Measurements from ENCODE around the gene H2BW2. TPM values are rescaled to one million over a fixed set of nuclear protein-coding genes. Genes with fewer than 3 reads are reported as not detected.
"Not testable (repeated sequence)": the region's sequence is repeated elsewhere in the genome, so short reads cannot be mapped to it uniquely, and the experiment has no call there.

Gene H2BW2
- total RNA-seq, 1 experiment from 2014 or later: not detected

DNA sequence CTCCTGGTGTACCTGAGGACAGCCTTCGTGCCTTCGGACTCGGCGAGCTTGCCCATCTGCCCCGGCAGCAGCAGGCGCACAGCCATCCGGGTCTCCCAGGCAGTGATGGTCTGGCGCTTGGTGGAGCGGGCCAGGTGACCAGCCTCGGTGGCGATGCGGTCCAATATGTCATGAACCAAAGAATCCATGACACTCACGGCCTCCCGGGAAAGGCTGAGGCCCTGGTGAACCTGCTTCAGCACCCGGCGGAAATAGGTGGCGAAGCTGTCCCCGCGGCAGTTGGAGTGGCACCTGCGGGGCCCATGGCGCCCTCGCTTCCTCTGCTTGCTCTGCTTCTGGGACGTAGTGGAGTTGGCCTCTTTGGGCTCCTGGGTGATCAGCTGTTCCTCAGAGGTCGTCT, 26.6 kb upstream of the H2BW2 start:
- BruUV-seq (replicated peaks): no TSS peak
- ChIA-PET CTCF (no interaction called here), POLR2A (ENCODE audit: low non-redundant PET) (no interaction called here)
- no peak overlapping the region for H3K27ac ChIP-seq (ENCODE audit: low read depth, low read length, poor library complexity, severe bottlenecking)
- H3K4me3 ChIP-seq (ENCODE audit: low read depth, low read length, poor library complexity, severe bottlenecking): no peak overlapping the region
- no peak for DNase-seq (ENCODE audit: low spot score)
- TF ChIP-seq, protein P1, sequence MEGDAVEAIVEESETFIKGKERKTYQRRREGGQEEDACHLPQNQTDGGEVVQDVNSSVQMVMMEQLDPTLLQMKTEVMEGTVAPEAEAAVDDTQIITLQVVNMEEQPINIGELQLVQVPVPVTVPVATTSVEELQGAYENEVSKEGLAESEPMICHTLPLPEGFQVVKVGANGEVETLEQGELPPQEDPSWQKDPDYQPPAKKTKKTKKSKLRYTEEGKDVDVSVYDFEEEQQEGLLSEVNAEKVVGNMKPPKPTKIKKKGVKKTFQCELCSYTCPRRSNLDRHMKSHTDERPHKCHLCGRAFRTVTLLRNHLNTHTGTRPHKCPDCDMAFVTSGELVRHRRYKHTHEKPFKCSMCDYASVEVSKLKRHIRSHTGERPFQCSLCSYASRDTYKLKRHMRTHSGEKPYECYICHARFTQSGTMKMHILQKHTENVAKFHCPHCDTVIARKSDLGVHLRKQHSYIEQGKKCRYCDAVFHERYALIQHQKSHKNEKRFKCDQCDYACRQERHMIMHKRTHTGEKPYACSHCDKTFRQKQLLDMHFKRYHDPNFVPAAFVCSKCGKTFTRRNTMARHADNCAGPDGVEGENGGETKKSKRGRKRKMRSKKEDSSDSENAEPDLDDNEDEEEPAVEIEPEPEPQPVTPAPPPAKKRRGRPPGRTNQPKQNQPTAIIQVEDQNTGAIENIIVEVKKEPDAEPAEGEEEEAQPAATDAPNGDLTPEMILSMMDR (conservative IDR thresholded peaks at IDR 0.05; ENCODE audit: low read depth, low read length): no peak
- no peak for TF ChIP-seq EZH2 (IDR thresholded peaks at IDR 0.05; ENCODE audit: borderline replicate concordance, low read depth, low read length, poor library complexity, severe bottlenecking)
- H3K9me3 ChIP-seq (ENCODE audit: low read depth, low read length, poor library complexity, severe bottlenecking): no peaks in the 10 kb centered on the region
- no peaks in the 10 kb centered on the region for H3K4me1 ChIP-seq (ENCODE audit: insufficient read depth, low read length, poor library complexity, severe bottlenecking)
- intact Hi-C loops (cut with micrococcal nuclease; ENCODE audit: unreplicated experiment): loop anchor here (5.0 kb wide), 1 partner anchor 166 kb away; no protein-coding TSS in a partner anchor
- no peaks in the 10 kb centered on the region for H3K27me3 ChIP-seq (replicated peaks; ENCODE audit: insufficient read depth, low read depth, low read length, poor library complexity)
- H3K36me3 ChIP-seq (ENCODE audit: insufficient read depth, low read length, poor library complexity, severe bottlenecking): no peaks in the 10 kb centered on the region

DNA sequence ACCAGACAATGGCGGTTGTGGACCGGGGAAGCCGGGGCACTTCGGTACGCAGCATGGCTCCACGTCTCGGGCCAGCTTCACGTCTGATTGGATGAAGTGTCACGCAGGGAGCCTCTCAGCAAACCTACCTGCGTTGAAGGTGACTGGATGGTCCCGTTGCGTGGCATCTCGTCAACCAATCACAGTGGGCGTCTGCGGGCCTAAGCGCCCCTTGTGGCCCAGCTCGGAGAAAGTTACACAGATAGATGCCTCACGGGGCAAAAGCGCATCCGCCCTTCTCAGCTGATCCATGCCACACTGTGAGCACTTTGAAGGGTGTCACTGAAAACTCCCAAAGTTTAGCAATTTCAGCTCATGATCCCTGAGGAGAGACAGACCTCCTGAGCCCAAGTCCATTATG, 26.1 kb upstream of the H2BW2 start, which contains the start of gene H2BW1:
Gene H2BW1, minus strand, starts transcription at position 103 of the 400 bp plus-strand sequence. CDS start 132 bp downstream, outside the sequence.
- ChIA-PET POLR2A (ENCODE audit: low non-redundant PET) (no interaction called here), CTCF (no interaction called here)
- no peaks in the 10 kb centered on the region for H3K36me3 ChIP-seq (ENCODE audit: insufficient read depth, low read length, poor library complexity, severe bottlenecking)
- no peaks in the 10 kb centered on the region for H3K27me3 ChIP-seq (replicated peaks; ENCODE audit: insufficient read depth, low read depth, low read length, poor library complexity)
- no peak for TF ChIP-seq EZH2 (IDR thresholded peaks at IDR 0.05; ENCODE audit: borderline replicate concordance, low read depth, low read length, poor library complexity, severe bottlenecking)
- TF ChIP-seq, protein P1 (conservative IDR thresholded peaks at IDR 0.05; ENCODE audit: low read depth, low read length): no peak
- no peaks in the 10 kb centered on the region for H3K4me1 ChIP-seq (ENCODE audit: insufficient read depth, low read length, poor library complexity, severe bottlenecking)
- intact Hi-C loops (cut with micrococcal nuclease; ENCODE audit: unreplicated experiment): loop anchor here (5.0 kb wide), 1 partner anchor 166 kb away; no protein-coding TSS in a partner anchor
- H3K4me3 ChIP-seq (ENCODE audit: low read depth, low read length, poor library complexity, severe bottlenecking): no peak within 1 kb of the TSS
- BruUV-seq (replicated peaks): no TSS peak
- H3K9me3 ChIP-seq (ENCODE audit: low read depth, low read length, poor library complexity, severe bottlenecking): no peaks in the 10 kb centered on the region
- H3K27ac ChIP-seq (ENCODE audit: low read depth, low read length, poor library complexity, severe bottlenecking): no peak within 1 kb of the TSS
- no peak for DNase-seq (ENCODE audit: low spot score)

DNA sequence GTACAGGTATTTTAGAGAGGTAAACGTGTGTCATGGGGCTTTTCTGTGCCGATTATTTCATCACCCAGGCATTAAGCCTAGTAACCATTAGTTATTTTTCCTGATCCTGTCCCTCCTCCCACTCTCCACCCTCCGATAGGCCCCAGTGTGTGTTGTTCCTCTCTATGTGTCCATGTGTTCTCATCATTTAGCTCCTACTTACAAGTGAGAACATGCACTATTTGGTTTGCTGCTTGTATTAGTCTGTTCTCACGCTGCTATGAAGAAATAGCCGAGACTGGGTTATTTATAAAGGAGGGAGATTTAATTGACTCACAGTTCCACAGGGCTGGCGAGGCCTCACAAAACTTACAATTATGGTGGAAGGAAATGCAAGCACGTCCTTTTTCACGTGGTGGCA, 24.2 kb upstream of the H2BW2 start:
- H3K4me1 ChIP-seq (ENCODE audit: insufficient read depth, low read length, poor library complexity, severe bottlenecking); POLR2A ChIA-PET (ENCODE audit: low non-redundant PET); H3K4me3 ChIP-seq (ENCODE audit: low read depth, low read length, poor library complexity, severe bottlenecking); H3K36me3 ChIP-seq (ENCODE audit: insufficient read depth, low read length, poor library complexity, severe bottlenecking); DNase-seq (ENCODE audit: low spot score); CTCF ChIA-PET; H3K27ac ChIP-seq (ENCODE audit: low read depth, low read length, poor library complexity, severe bottlenecking); intact Hi-C loops (cut with micrococcal nuclease; ENCODE audit: unreplicated experiment); H3K9me3 ChIP-seq (ENCODE audit: low read depth, low read length, poor library complexity, severe bottlenecking); BruUV-seq (replicated peaks); H3K27me3 ChIP-seq (replicated peaks; ENCODE audit: insufficient read depth, low read depth, low read length, poor library complexity): not testable (repeated sequence)

DNA sequence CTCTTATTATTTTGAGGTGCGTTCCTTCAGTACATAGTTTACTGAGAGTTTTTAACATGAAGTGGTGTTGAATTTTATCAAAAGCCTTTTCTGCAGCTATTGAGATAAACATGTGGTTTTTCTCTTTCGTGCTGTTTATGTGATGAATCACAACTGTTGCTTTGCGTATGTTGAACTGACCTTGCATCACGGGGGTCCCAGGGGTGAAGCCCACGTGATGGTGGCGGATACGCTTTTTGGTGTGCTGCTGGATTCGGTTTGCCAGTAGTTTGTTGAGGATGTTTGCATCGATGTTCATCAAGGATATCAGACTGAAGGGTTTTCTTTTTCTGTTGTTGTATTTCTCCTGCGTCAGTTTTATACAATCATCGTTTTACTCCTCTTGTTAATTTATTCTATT, 21.6 kb upstream of the H2BW2 start:
- TF ChIP-seq, protein P1 (conservative IDR thresholded peaks at IDR 0.05; ENCODE audit: low read depth, low read length): no peak
- no peak for TF ChIP-seq EZH2 (IDR thresholded peaks at IDR 0.05; ENCODE audit: borderline replicate concordance, low read depth, low read length, poor library complexity, severe bottlenecking)
- DNase-seq (ENCODE audit: low spot score): no peak
- Histone ChIP-seq H3K4me3 (ENCODE audit: low read depth, low read length, poor library complexity, severe bottlenecking) (no peak overlapping the region), H3K27me3 (replicated peaks; ENCODE audit: insufficient read depth, low read depth, low read length, poor library complexity) (no peaks in the 10 kb centered on the region), H3K36me3 (ENCODE audit: insufficient read depth, low read length, poor library complexity, severe bottlenecking) (no peaks in the 10 kb centered on the region), H3K4me1 (ENCODE audit: insufficient read depth, low read length, poor library complexity, severe bottlenecking) (no peaks in the 10 kb centered on the region), H3K9me3 (ENCODE audit: low read depth, low read length, poor library complexity, severe bottlenecking) (no peaks in the 10 kb centered on the region), H3K27ac (ENCODE audit: low read depth, low read length, poor library complexity, severe bottlenecking) (no peak overlapping the region)
- ChIA-PET CTCF (no interaction called here), POLR2A (ENCODE audit: low non-redundant PET) (no interaction called here)
- intact Hi-C loops (cut with micrococcal nuclease; ENCODE audit: unreplicated experiment): no loop called here
- no TSS peak for BruUV-seq (replicated peaks)

Data from A673 (cell line).